K562 (cell line): Measurements from ENCODE around the gene ZNF189. TPM values are rescaled to one million over a fixed set of nuclear protein-coding genes. Genes with fewer than 3 reads are reported as not detected.

Experiments used
- CEBPG ChIP-seq, 3 experiments: fragments of 200-800 bp in 1 of 3; sonication (Bioruptor generic) in 1 of 3; sonication (generic) in 1 of 3; formaldehyde crosslinking in 1 of 3; IDR thresholded peaks in 2 of 3; conservative IDR thresholded peaks in 1 of 3; 2 replicates each; pipeline versions ENCODE4 v1.6.1 to v1.8.0; 2016 to 2022; ENCODE audit warnings: missing compliant biosample characterization in 2 of 3, missing genetic modification characterization in 2 of 3, mild to moderate bottlenecking in 1 of 3, missing genetic modification reagents in 1 of 3
- CREB1 ChIP-seq, 2 experiments: sonication (generic) in 1 of 2; formaldehyde crosslinking in 1 of 2; IDR thresholded peaks; 2 replicates each; pipeline versions ENCODE4 v1.6.1 to v1.8.0; 2012 to 2022; ENCODE audit warnings: inconsistent platforms in 1 of 2, mild to moderate bottlenecking in 1 of 2, missing genetic modification reagents in 1 of 2, moderate library complexity in 1 of 2
- CTCF ChIP-seq, 3 experiments: IDR thresholded peaks in 2 of 3; conservative IDR thresholded peaks in 1 of 3; 2 replicates each; pipeline ENCODE4 v1.5.1; 2011 to 2012; ENCODE audit warnings: low read length in 3 of 3, mild to moderate bottlenecking in 3 of 3, control low read depth in 2 of 3, improper control_type of control experiment in 1 of 3, inconsistent platforms in 1 of 3, low read depth in 1 of 3, mixed read lengths in 1 of 3, moderate library complexity in 1 of 3; ENCODE audit not compliant: insufficient read depth in 2 of 3
- GATAD2B ChIP-seq: fragments of 450-650 bp; IDR thresholded peaks from 2 replicates; pipeline ENCODE4 v1.6.1; 2017; ENCODE audit warnings: mild to moderate bottlenecking, borderline replicate concordance
- ID3 ChIP-seq, 2 experiments: fragments of 250-450 bp in 1 of 2; fragments of 450-650 bp in 1 of 2; sonication (Bioruptor Pico) in 1 of 2; IDR thresholded peaks; 2 replicates each; pipeline versions ENCODE4 v1.6.1 to v1.8.0; 2016 to 2021; ENCODE audit warnings: mild to moderate bottlenecking in 2 of 2, moderate library complexity in 2 of 2, missing compliant biosample characterization in 1 of 2, missing genetic modification characterization in 1 of 2
- NCOA6 ChIP-seq: fragments of 450-650 bp; IDR thresholded peaks from 2 replicates; pipeline ENCODE4 v1.6.1; 2017; ENCODE audit warnings: mild to moderate bottlenecking
- NCOR1 ChIP-seq: fragments of 450-650 bp; IDR thresholded peaks from 2 replicates; pipeline ENCODE4 v1.6.1; 2016; ENCODE audit warnings: mild to moderate bottlenecking, moderate library complexity
- PBX2 ChIP-seq, 2 experiments: IDR thresholded peaks in 1 of 2; conservative IDR thresholded peaks in 1 of 2; 2 replicates each; pipeline ENCODE4 v1.6.1; 2016; ENCODE audit warnings: low read depth in 2 of 2, mild to moderate bottlenecking in 1 of 2, missing compliant biosample characterization in 1 of 2, missing genetic modification characterization in 1 of 2, moderate library complexity in 1 of 2
- PHB2 ChIP-seq: fragments of 450-650 bp; IDR thresholded peaks from 2 replicates; pipeline ENCODE4 v1.6.1; 2017; ENCODE audit warnings: low read depth
- RBM34 ChIP-seq: fragments of 200-400 bp; formaldehyde crosslinking; IDR thresholded peaks from 2 replicates; pipeline ENCODE4 v1.6.1; 2018; ENCODE audit warnings: low read length, borderline replicate concordance; ENCODE audit not compliant: insufficient read depth
- SMARCA5 ChIP-seq: fragments of 450-650 bp; IDR thresholded peaks from 2 replicates; pipeline ENCODE4 v1.6.1; 2016
- SP1 ChIP-seq: sonication (generic); formaldehyde crosslinking; IDR thresholded peaks from 2 replicates; pipeline ENCODE4 v1.8.1; 2022; ENCODE audit warnings: mild to moderate bottlenecking, missing genetic modification reagents
- STAT6 ChIP-seq: sonication (generic); formaldehyde crosslinking; IDR thresholded peaks from 2 replicates; pipeline ENCODE4 v1.8.1; 2023; ENCODE audit warnings: mild to moderate bottlenecking, missing genetic modification reagents
- ZNF263 ChIP-seq: sonication (generic); formaldehyde crosslinking; IDR thresholded peaks from 2 replicates; pipeline ENCODE4 v1.8.0; 2022; ENCODE audit warnings: mild to moderate bottlenecking, missing genetic modification reagents, borderline replicate concordance
- ZNF740 ChIP-seq, 3 experiments: fragments of 200-800 bp in 1 of 3; sonication (Bioruptor generic) in 1 of 3; sonication (generic) in 1 of 3; formaldehyde crosslinking in 1 of 3; IDR thresholded peaks; 2 replicates each; pipeline versions ENCODE4 v1.6.1 to v1.8.0; 2016 to 2022; ENCODE audit warnings: mild to moderate bottlenecking in 2 of 3, missing compliant biosample characterization in 2 of 3, missing genetic modification characterization in 2 of 3, missing genetic modification reagents in 1 of 3
- ZNF75A ChIP-seq: fragments of 450-650 bp; formaldehyde crosslinking; IDR thresholded peaks from 2 replicates; pipeline ENCODE4 v1.4.0; 2020; ENCODE audit warnings: mild to moderate bottlenecking
- polyA plus RNA-seq, 8 experiments: library from polyadenylated mRNA; depleted of rRNA in 4 of 8; stranded (reverse) in 5 of 8; unstranded in 3 of 8; fragments of >200 nt; fragmentation: Nextera tagmentation in 2 of 8; fragmentation: Illumina TruSeq in 1 of 8; extraction: Ambion mirVana in 2 of 8; extraction: Trizol in 1 of 8; gene quantifications; 2 replicates each; pipeline versions ENCODE4 v1.2.1 to v1.2.3, GENCODE V29; 2011 to 2014; ENCODE audit warnings: inconsistent platforms in 1 of 8, missing spikeins in 1 of 8
- total RNA-seq, 7 experiments: library from RNA; depleted of rRNA in 6 of 7; stranded (reverse); fragments of >200 nt in 6 of 7; fragmentation: Illumina TruSeq in 2 of 7; extraction: Trizol in 2 of 7; gene quantifications; 2 replicates each; pipeline versions ENCODE4 v1.2.1 to v1.2.3, GENCODE V29; 2011 to 2021; ENCODE audit warnings: low replicate concordance in 1 of 7

ZNF189 gene
- total and polyA plus RNA-seq, 9 of the 15 experiments (the other 6 are each of a cell fraction or from before 2014, with no cell fraction given): 2.4 to 15.3 (median 6.4) TPM

GRCh38 chr9:101449071-101449721, 50.5 kb downstream of the ZNF189 start (continued):
- TF ChIP-seq PBX2 (CRISPR knock-in tag; IDR thresholded peaks at IDR 0.05; ENCODE audit: low read depth) (no peak), PBX2 (tag; conservative IDR thresholded peaks at IDR 0.05; ENCODE audit: low read depth) (peak; percentile 22; the same call in 1 of the 2 replicates), CREB1 (IDR thresholded peaks at IDR 0.05) (0 out of 2 replicates have a peak, but pooled peaks have one; percentile 25), CREB1 (CRISPR knock-in tag; IDR thresholded peaks at IDR 0.05) (no peak; the same call in 1 of the 2 replicates), GATAD2B (no peak), RBM34 (no peak), ZNF263 (CRISPR knock-in tag) (no peak), SMARCA5 (no peak), PHB2 (no peak), ZNF75A (CRISPR knock-in tag) (no peak), ID3 (CRISPR knock-in tag; IDR thresholded peaks at IDR 0.05) (no peak), ID3 (tag; IDR thresholded peaks at IDR 0.05) (no peak), ZNF740 (CRISPR knock-in tag; IDR thresholded peaks at IDR 0.05) (no peak), ZNF740 (tag; IDR thresholded peaks at IDR 0.05) (no peak), CTCF (IDR thresholded peaks at IDR 0.05 in 2 of 3, conservative IDR thresholded peaks at IDR 0.05 in 1 of 3; ENCODE audit: insufficient read depth in 2 of 3, low read depth in 1 of 3, low read length in 3 of 3) (peak; percentile 65 to 85 (median 80)), CEBPG (CRISPR knock-in tag; IDR thresholded peaks at IDR 0.05) (no peak), CEBPG (tag; conservative IDR thresholded peaks at IDR 0.05 in 1 of 2, IDR thresholded peaks at IDR 0.05 in 1 of 2) (no peak), SP1 (CRISPR knock-in tag) (no peak), NCOA6 (no peak), STAT6 (CRISPR knock-in tag) (no peak), NCOR1 (no peak)
